Limb (tissue), 2 donors: Measurements from ENCODE around the gene NEURL3.

Experiments used
- DNase-seq, 2 donors: peaks; one replicate each; pipeline ENCODE4 v3.0.0-alpha.2; 2016; ENCODE audit errors: extremely low spot score in 2 of 2

NEURL3 gene

DNA sequence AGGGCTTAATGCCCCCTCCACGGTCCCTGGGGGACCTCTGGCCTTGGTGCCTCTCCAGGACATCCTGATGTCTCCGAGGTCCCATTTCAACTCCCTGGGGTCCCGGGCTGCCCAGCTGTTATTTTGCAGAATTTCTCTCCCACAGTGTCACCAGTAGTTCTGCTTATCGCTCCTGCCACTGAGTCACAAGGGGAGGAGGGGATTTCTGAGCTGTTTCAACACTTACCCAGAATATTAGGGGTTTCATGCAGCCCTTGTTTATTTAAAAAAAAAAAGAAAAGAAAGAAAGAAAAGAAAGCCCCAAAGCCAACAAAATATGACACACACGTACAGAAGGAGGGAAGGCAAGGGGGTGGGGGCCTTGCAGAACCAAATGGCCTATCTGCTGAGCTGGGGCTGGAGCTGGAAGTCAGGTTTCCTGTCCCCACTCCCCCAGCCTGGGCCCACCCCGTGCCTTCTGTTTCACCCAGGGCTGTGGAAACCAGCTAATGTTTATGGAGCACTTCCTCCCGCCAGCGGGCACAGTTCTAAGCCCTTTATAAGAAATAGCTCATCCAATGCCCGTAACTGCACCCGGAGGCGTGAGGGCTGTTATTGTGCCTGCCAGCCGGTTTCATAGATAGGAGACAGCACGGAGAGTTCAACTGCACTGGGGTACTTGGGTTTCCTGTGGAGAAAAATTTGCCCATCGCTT, 23.0 kb upstream of the NEURL3 start:
- DNase-seq: no peak

DNA sequence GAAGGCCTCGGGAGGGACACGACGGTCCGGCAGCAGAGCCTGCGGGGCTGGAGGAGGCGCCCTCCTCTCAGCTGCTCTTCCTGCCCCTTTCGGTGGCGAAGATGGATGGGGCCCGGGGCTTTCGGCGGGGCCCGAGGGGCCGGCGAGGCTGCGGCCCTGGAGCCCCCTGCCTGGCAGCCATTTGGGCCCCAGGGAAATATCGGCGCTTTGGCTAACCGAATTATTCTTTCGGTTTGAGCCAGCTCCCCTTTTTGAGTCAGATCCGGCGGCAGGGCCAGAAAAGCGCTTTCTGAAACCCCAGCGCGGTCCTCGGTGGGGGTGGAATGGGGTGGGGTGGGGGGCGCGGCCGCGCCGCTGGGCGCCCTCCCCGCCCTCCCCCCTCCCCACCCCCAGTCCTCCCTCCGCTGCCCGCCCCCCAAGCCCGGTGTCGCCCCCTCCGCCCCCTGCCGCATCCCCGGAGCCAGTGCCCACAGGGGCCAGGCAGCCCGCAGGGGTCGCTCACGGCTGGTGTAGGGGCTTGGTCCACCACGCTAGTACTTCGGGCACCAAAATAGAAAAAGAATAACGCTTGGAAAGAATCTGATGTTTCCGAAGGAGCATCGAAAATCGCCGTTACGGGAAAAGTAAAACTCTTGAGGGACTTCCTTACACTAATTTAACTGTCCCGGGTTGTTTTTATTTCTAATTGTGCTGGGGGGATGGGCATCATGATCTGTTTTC, 22.3 kb upstream of the NEURL3 start:
- DNase-seq: peak in 1 of 2 donors; percentile 68

DNA sequence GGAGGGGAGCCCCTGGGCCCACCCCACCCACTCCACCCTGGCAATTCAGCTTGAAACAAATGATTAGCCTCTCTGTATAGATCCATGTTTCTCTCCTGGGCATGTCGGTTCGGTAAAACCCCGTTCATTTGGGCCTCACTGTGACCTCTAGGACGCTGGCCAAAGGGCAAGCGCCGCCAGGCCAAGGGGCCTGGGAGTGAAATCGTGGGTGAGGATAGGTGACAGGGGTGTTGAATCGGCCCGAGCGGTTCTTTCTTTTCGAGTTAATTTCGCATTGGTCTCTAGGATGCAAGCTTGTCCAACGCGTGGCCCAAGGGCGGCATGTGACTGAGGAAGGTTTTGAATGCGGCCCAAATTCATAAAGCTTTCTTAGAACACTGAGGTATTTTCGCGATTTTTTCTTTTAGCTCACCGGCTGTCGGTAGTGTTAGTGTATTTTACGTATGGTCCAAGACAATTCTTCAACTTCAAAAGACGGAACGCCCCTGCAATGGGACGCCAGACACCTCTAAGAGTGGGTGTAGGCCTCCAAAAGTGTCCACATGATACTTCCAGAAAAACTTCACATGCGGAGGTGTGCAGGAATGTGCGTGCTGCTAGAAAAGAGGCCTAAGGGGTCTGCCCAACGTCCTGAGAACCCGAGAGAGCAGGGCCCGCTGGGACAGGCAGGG, 21.6 kb upstream of the NEURL3 start:
- DNase-seq: peak in 1 of 2 donors; percentile 27

DNA sequence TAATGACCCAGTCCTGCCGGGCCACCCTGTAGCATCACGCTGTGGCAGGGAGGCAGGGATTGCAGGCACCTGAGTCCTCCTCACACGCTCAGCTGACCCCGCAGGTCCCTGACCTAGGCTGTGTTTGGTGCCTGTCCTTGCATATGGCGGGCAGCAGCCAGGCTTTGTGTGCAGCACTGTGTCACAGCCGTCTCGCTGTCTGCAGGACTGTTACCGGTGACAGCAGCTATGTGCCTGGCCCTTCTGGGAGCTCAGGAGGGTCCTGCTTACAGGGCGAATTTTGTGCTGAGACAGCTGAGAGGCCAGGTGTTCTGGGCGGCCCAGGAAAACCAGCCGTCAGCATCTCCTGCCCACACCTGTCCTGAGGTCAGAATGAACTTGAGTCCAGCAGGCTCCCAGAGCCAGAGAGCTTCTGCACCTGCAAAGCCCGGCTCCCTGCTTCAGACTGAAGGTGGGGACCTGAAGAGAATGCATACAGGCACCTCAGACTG, 21.0 kb upstream of the NEURL3 start:
- DNase-seq: peak in 1 of 2 donors; percentile 18

DNA sequence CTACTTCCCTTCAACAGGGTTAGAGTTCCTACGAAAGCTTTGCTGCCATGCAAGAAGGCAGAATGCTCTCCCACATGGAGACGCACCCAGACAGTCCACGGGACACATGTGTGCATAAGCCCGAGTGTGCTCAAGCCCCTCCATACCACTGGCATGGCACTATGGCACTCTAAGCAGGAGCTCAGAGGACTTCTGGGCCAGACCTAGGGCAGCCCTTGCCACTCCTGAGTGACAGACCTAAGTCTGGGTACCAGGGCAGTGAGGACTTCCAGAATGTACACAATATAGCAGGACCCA, 20.0 kb upstream of the NEURL3 start:
- DNase-seq: no peak

DNA sequence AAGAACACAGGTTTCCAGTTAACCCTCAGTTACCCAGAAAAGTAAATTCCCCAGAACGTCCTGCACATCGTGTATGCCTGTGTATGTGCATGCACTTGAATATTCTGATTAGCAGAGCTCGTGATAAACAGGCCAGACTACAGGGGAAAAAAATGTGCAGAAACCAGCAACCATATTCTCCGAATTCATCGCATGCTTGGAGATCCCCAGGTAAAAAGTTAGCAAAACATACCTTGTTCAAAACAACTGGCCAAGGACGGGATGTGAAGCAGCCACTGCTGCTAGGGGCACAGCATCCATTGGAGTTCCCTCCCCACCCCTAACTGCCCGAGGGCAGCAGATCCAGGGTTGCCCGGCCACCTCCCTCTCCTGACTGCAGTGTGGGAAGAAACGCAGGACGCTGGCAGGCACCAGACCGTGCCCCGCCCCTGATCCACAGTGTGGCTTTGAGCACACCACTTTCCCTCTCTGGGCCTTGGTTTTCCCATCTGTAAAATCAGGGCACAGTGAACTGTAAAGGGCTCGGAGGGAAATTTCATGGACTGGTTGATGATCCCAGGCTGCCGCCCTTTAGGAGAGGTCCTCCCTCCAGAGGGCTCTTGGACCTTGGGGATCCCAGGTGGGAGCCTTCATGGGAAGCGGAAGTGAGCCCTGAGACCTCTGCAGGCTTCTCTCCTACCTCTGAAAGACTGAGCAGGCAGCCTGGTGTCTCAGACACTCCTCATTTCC, 19.5 kb upstream of the NEURL3 start:
- DNase-seq: peak in 1 of 2 donors; percentile 25

DNA sequence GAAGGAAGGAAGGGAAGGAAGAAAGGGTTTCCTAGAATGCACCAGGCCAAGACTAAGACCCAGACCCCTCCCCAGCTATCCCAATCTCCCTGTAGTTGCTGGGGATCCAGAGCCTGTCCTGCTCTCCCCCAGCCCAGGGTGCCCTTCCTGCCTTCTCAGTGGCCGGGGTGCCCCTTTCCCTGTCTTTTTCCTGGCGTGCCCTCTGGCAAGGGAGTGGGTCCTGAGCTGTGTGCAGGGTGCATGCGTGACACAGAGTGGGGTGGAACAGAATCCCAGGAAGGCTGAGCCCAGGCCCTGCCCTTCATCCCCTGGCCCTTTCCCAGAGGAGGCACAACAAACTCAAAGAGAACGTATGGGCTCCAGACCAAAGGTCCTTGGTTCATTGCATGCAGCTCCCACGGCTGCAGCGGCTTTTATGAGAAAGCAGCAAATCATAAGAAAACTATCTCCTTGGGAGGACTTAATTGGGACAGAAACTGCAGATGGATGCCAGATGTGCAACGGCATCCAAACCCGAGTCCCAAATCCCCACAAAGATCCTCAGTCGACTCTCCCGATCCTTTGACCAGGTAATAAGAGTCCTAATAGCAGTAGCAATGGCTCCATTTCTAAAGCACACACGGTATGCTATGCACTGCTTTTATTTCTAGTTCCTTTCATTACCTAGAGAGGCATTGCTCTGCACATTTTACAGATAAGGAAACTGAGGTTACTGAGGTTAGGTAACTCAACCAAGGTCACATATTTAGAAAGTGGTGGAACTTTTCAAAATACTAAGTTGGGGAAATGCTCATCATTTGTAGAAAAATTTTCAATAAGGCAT, 18.7 kb upstream of the NEURL3 start:
- DNase-seq: no peak

DNA sequence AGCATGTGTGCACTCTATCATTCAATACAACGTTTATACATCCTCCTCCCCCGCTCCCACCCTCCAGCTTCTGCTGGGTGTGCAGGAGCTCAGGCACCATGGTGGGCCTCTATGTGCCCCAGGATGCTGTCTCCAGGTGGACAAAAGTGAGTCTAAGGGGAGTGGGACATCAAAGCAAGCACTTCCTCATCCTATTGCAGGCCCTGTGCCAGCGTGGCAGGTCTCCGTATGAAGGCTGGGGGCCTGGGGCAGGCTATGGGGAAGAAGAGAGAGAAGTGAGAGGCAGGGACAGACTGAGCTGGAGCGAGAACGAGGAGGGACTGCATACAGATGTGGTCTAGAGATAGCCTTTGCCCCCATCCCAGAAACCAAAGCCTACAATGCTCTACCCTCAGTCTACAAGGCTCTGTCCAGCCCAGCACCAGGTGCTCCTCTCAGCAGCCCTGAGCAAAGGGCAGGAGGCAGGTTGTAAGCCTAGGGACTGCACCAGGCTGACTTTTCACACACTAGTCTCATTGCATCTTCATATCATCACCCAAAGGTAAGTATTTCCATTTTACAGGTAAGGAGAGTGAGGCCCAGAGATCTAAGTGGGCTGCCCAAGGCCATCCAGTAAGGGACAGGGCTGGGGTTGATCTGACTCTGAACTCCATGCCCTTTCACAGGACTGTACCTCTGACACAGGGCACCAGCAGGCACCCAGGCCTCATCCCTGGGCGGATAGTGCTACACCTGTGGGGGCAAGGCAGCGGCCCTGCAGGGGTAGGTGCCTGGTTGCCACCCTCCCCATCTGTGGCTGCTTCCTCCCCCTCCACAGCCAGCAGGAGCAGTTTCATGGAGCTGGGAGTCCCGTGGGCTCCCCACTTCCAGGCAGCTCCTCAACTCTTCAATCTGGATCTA, 17.4 kb upstream of the NEURL3 start:
- no peak for DNase-seq

DNA sequence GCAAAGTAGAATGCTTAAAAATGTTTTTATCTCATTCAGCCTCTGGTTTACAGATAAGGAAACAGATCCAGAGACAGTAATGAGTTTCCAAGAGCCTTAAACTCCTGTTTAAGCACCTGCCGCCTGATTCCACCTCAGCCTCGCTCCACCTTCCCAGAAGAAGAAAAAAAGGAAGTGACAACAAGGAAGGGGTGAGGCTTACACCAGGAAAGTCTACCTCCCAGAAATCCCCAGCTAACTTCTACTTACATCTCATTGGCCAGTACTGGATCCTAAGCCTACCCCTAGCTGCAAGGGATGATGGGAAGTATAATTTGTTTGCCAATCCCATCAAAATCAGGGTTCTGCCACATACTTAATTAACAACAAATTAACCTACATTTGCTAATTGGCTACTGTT, 16.1 kb upstream of the NEURL3 start:
- no peak for DNase-seq

DNA sequence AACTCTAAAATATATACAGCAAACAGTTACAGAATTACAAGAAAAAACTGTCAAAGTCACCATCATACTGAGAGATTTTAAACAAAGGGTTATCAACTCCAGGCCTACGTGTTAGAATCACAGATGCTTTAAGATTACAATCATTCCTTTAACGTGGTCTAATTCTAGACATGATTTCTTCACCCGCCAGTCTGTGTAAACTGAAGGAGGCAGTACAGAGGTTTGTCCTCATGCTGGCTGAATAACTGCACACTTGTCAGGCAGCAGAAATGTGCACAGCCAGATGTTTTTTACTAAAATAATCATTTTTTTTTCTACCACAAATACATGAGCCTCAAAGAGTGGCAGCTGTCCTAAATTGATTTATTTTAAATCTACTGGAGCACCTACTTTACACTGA, 15.5 kb upstream of the NEURL3 start:
- no peak for DNase-seq

DNA sequence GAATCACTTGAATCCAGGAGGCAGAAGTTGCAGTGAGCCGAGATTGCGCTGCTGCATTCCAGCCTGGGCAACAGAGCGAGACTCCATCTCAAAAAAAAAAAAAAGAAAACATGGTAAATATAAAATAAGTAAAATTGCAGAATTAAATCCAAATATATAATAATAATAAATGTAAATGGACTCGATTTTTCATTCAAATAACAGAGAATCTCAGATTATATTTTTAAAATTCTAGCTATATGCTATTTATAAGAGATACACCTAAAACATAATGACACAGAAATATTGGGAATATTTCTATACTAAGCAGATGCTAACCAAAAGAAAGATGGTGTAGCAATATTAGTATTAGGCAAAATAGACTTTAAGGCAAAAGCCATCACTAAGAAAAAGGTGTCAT, 15.1 kb upstream of the NEURL3 start:
- no peak for DNase-seq

DNA sequence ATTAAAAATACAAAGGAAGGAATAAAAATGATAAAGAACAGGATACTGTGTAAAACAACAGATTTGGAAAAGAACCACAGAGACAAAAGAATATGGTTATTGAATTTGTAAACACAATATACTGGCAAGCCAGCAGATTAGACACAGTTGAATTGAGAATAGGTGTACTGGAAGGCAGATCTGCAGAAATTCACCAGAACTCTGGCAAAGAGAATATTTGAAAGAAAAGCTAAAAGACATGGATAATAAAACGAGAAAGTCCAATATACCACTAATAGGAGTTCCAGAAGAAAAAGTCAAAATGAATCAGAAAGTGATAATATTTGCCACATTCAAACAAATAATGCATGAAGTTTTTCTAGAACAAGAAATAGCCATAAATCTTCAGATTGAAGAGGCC, 11.9 kb upstream of the NEURL3 start:
- no peak for DNase-seq

DNA sequence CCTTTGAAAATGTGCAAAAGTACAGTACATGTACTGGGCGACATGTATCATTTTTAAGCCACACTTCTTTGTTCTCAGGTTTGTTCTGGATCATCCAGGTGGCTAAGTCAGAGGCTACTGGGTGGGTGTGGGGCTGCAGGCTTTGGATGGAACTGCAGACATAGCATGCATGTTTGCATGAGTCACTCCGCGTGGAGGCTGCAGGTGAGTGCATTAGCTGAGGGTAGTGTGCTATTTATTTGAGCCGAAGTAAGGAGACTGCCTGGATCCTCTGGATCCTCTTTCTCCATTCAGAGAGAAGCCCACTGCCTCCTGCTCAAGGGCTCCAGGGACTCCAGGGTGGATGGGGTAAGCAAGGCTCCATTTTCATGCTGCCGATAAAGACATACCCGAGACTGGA, 9.4 kb upstream of the NEURL3 start:
- DNase-seq: no peak

DNA sequence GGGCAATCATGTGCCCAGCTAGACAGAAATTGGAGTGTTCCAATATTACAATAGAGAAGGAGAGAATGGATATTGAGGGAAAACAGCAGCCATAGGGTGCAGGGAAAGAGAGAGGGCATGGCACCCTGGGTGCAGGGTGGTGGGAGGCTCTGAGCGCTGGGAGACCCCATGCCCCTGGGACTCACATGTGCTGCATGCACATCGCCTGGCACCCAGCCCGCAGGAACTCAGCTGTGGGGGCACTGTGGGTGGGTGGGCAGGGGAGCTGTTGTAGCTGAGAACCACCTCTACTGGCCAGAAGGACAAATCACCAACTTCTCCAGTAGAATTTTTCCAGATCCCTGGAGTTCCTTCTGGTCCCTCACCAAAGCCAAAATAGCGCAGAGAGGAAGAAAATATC, 7.2 kb upstream of the NEURL3 start:
- no peak for DNase-seq

DNA sequence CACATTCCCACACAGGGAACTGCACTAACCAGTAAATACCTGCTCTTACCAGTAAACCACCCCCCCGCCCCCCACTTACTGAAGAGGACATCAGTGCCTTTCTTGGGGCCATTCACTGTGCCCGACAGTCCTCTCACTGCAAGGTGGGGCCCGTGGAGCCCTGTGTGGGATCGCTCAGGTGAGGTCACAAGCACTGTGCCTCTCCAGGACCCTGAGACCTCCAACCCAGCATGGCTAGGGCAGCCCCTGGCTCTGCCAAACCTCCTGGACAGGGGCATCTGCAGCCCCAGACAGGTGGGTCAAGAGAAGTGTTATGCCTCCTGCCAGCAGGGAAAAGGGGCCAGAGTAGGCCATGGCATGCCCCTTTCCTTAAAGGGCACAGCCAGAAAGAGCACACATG, 6.7 kb upstream of the NEURL3 start:
- no peak for DNase-seq

DNA sequence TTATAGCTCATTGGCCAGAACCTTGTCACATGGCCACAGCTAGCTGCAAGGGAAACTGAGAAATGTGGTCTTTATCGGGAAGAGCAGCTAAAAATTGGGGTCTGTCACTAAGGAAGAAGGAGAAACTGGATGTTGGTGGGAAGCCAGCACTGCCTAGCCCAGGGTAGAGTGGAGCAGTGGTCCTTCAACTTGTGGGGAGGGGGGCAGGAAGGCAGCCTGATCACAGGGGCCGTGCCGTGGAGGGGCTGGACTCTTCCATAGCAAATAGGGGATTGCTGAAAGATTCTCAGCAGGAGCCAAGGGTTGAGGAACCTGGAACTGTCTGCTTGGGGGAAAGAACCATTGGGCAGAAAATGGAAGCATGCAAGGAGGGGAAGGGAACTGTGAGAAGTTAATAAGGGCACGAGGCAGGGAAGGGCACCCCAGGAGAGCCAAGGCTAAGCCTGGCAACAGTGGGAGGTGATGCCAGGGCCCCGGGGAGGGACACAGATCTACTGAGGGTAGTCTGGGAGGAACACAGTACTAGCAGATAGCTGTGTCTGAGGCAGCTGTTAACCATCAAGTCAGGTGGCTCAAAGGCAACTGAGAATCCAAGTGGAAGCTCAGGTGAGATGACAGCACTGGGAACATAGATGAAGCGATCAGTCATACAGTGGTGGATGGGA, 5.9 kb upstream of the NEURL3 start:
- no peak for DNase-seq

DNA sequence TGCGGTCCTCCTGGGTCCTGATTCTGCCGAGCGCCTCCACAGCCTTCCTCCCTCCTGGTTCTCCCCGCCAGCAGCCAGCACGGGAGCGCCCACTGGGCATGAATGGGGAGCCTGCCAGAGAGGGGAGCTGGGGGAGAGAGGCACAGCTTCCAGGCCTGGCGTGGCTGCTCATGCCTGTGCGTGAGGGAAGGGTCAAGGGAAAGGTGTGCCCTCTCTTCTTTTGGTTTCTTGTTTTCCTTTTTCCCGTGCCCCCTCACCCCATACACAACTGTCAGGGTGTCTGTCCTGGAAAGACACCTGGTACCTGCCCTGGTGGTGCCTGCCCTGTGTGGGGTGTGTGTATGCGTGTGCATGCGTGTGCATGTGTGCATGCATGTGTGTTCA, 4.7 kb upstream of the NEURL3 start:
- DNase-seq: no peak

DNA sequence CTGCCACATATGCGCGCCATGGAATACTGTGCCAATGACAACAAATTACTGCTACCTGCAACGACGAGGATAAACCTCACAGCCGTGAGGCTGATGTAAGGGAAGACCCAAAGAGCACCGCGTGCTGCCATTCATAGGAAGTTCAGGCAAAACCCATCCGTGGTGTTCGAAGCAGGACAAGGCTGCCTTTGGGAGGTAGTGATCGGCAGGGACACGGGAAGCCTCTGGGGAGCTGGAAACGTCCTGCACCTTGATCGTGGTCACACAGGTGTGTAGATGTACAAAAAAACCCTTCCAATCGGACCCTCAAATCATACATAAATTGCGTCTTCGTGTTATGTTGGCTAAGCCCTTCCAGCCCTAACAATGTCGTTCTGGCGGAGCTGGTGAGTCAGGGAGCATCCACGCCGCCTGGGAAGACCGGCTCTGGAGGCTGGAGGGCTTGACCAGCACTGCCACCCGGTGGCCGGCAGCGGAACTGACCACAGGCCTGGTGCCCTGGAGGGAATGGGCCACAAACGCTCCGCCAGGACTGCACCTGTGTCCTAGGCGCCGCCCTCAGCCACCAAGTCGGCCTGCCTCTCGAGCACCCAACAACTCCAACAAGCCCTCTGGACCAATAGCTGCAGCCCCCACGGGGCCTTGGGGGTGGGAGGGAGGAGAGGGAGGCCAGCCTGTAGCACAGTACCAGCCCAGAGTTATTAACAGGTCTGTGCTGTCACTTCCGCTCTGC, 4.1 kb upstream of the NEURL3 start:
- peak; percentile 79 to 90 for DNase-seq

DNA sequence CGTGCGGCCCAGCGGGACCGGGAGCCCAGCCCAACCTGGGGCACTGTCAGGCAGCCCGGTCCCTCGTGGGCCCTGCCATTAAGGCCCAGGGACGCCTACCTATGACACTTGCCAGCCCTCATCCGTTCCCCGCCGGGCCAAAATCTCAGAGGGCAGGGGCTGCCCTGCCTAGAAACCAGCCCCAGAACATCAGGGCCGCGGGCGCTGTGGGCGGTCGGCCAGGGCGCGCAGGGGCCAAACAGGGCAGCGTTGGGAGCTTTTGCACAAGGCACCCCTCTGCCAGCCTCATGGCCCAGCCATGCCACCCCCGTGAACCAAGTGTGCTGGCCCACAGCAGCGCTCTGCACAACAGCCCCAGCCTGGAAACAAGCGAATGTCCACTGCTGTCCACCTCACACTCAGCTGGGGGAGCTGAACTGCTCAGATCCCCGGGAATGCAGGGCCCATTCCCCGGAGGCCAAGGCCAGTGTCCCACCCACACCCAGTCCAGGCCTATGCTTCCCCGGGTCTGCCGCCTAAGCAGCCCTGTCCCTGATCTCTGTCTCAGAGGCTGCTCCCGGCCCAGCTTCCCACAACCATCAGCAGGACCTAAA, 3.5 kb upstream of the NEURL3 start:
- DNase-seq: no peak
